NCI-H2107 treated with DMSO at 0.1 percent for 48 hours (cell line): ENCODE data around the gene TRPV6.

Experiments used
- DNase-seq: peaks from one replicate; lab custom pipeline; 2025; ENCODE audit not compliant: unreplicated experiment; lab: John Stamatoyannopoulos, UW

TRPV6 gene

DNA sequence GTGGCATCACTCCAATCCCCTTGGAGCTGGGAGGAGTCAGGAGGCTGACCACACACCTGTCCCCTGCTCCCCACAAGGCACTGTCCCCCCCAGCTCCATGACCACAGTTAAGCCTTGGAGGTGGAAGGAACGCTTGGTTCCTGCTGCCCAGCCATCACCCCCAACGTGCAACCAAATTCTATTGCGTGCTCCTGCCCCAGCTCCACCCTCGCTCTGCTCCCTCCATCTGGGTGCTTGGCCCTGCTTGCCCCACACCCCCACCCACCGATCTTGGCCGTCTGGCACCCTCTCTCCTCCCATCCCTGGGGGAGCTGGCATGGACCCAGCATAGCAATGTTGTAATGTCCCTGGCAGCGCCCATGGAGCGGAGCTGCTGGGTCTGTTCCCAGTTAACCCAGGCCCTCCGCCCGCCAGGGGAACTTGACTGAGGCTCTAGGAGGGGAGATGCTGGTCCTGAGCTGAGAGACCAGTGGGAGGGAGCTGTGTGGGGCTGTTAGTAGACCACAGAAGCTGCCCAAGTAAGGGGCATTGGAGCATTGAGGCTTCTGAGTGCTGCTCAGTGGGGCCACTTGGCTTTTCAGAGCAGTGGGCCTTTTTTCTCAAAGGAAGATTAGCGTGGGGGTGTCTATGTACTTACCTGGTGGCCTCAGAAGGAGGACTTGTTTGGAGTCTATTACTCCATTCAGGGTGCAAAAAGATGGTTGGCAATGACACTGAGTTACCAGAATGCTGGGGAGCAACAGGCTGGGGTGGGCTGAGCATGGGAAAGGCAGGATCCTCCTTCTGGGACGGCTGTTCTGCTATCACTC is 29.6 kb downstream of the TRPV6 start:
- no peak for DNase-seq

DNA sequence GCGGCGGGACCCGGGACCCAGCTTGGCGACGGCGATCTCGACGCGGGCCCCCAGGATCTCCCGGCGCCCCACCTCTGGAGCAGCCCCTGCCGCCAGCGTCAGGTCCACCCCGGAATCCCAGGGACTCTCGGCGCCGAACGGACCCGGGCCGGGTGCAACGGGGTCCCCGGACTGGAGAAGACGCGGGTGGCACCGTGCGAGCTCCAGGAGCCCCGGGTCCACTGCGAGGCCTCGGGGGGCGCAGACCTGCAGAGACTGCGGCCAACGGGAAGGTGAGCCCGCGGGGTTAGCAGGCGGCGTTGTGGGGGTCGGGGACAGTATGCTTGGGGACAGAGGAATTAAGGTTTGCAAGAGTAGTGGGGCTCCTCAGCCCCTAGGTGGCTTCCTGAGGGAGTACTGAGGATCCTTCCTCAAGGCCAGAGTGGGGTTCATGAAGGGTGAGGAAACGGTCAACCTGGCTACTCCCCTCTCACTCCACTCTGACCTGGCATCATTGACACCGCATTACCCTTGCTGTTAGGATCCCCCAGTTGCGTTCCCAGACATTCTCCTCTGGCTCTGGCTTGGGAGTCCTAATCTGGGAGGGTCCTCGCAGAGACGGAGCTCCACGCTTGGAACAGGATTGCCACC is 30.3 kb downstream of the TRPV6 start:
- DNase-seq: no peak

DNA sequence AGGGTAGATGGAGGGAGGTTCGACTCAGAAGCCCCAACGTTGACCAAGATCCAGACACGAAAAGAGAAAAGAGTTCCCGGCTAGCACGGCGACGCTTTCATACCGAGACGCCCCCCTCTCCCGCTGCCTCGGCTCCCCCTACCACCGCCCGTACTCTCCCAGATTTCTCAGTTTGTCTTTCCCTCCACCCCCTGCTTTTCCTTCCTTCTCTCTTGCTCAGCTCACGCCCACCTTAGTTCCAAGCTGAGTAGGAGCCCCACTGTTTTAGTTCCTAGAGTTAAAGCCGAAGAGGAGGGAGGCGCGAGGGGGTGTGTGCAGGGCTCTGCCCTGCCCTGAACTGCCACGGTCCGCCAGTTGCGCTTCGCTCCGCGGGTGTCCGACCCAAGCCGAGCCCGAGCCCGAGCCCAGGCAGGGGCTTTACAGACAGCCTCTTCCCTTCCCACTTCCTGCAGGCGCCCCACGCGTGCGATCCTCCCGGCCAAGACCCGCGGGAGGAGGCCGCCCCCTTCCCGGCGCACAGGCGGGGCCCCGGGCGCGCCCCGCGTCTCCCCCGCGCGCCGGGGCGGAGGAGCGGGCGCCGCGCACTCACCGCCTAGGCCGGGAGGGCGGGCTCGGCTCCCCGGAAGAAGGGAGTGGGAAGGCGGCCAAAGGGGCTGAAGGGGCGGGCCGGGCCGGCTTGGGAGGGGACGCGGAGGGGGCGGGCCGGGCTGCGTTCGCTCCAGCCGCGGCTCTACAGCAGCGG is 31.0 kb downstream of the TRPV6 start, which contains the start of gene EPHB6:
TSS of gene EPHB6 (plus strand) at position 705 of the 742 bp plus-strand sequence. CDS start 8,152 bp downstream, outside the sequence.
- DNase-seq: no peak

DNA sequence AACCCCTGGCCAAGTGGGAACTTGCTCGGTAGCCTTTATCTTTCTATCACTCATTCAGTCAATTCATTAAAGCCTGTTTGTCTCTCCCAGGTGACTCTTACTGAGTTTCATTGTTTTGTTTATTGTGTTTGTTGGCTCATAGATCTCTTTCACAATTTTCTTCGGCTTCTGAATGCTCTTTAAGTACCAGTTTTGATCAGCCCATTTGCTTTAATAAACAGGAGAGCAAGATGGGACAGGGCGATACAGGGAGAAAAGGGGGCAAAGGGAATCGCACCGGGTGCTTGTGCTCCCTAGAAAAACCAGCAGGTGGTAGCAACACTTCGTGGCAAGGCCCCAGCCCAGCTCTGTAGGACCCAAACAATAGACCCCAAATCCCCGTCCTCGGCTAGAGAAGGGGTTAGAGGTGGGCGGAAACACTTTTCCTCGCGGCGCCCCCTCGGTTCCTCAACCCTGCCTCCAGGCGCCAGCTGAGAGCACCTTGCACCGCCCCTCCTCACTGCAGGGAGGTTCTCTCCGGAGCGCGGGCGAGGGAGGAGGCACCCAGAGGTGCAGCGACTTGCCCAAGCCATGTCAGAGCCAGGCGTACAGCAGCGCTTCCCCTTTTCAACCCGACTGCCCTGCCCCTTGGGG is 31.7 kb downstream of the TRPV6 start:
- DNase-seq: no peak

DNA sequence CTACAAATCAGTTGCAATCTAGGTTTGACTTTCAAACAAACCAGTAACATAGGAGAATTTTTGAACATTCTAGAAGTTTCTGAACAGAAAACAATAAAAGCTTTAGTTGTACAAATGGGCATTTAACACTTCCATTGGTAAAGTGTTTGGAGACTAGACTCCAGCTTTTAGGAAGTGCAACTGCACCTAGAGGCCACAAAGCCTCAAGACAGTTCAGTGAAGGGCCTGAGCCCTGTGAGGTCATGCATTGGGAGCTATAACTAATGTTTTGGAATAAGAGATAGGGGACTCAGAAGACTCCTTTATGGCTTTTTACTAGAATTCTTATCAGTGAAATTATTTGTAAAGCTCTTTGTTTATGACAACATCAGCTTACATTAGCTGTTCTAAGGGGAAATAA is 33.6 kb downstream of the TRPV6 start:
- DNase-seq: no peak

DNA sequence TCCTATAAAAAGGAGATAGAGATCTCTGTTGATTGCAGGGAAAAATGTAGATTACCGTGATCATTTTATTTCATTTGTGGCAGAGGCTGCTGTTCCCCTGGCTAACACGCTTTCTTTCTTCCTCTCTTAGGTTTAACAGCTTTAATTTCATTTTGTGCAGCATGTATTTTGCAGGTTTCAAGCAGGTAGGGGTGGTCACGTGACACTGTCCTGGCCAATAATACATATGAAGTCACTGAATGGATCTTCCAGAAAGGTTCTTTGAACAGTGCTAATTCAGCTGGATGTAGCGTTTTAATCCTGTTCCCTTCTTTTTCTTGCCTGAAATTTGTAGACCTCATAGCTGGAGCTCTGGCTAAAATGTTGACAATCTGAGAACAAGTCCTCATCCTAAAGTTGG is 34.3 kb downstream of the TRPV6 start:
- no peak for DNase-seq

DNA sequence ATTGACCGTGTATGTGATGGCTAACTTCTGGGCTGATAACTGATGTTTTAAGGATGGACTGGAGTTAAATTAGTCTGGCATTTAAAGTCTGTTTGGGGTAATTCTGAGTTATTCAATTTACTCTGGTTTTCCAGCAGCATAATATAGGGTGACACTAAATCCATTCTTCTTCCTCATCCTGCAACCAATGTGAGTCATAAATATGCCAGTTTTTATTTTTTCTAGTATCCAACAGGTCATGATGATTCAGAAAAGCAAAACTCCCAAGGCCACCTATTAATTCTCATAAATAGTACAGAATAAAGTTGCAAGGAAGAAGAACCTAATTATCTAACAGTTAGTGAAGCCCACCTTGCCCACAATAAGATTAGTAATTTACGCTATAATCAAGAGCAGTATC is 38.2 kb downstream of the TRPV6 start:
- no peak for DNase-seq

DNA sequence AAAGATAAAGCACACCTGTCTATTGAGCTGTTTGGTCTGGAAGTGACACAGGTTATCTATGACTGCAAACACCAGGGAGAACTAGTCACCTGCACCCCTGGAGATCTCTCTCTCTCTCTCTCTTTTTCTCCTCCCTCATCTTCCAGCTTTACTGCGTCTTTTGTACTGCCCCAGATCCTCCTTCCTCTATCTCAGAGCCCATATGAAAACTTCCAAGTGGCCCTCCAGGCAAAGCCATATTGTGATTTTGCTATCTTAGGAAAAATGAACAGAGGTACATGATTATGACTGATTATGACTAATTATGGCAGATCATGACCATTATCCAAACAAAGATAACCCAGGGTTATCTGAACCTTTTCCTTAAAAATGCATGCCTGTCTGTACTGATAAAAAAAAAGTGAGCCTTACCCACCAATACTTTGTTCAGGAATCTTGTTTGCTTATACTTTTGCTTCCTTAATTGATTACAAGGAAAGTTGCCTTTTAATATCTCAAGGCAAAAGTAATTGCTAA is 43.2 kb downstream of the TRPV6 start:
- DNase-seq: no peak

DNA sequence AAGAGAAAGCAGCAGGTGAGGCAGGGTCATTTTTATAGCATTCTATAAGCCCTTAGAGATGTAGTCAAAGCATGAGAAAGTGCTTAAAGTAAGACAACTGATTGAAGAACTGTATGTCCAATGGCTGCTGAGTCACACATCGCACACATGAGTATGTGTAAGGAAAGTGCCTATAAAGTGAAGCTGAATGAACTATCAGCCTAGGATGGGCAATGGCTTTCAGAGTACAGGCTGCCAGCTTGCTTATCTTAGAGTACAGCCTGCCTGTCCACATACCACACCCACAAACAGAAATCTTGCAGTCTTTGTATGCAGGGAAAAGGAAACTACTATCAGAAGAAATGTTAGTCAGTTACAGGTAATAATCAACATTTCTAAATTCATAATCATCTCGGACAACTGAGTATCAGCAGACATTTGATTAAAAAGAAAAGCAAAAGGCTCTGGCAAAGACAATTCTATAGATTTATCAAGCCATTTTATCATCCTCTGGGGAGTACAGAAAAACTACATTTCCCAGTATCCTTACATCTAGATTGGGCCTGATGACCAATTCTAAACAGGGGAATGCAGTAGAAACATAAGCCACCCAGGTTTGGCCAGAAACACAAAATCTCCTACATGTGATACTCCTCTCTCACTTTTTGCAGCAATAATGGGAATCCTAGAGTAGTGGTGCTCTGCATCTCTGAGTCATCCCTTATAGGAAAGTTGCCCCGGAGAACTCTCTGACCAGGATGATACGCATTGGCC is 46.9 kb downstream of the TRPV6 start:
- DNase-seq: no peak

DNA sequence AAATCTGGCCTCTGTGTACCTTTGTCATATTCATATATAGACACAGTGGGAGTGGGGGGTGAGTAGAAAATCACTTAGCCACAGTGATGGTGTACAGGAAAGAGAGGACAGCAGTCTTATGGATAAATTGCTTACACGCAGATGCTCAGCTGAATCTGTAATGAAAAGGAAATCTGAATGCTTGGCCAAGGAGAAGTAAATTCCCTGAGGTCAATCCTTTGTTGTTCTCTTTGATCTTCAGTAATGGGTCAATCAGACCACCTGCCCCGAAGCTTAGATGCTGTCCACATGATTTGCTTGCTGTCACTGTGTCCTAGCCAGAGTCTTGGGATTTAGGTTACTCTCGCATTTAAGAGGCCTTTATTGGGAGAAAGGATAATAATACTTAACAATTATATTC is 49.1 kb downstream of the TRPV6 start:
- no peak for DNase-seq

DNA sequence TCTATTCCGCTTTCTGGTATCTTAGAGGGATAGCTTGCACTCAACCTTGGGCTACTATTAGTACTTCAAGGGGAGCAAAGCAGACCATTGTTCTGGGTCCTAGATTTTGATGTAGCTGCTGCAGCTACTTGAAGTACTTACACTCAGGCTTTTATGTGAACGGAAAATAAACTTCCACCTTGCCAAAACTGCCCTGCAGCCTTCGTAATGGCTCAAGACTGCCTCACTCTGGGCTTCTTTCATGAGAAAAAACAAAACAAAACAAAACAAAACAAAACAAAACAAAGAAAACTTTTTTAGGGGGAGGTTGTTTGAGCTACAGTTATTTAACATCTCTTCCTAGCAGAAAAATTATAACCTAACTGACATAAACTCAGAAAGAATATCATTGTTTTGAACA is 50.1 kb downstream of the TRPV6 start:
- DNase-seq: no peak

DNA sequence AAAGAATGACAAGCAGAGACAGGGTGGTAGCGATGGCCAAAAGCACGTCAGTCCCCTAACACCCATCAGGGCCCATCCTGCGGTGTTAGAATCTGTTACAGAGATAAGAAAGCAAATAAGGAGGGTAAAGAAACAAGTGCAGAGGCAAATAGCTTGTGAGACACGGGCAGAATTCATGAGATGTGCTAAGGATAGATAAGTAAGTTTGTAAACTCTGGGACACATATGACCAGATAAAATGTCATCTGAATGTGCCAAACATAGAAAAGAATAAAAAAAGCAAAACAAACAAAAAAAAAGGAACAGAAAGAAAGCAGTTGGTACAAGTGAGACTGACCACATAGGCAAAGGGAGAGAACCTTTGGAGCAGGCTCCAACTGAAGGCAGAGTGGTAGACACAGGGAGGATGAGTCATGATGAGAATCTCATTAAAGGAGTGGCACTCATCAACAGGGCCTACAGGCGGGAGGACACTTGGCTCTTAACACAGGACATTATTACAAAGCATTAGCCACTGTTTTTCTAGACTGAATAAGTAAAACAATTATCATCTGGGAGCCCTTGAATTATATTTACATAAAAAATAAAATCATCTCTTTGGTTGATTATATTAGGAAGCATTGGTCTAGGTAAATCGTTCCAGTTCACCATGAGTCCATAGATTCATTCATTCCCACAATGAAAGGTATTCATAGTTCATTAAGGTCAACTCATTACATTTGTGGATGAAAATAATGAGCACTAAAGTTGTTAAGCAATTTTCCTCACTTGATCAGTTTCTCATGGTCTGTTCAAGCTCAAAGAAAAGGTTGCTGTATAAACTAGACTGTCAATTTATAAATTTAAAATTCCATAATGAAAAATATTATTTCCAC is 52.1 kb downstream of the TRPV6 start:
- no peak for DNase-seq

DNA sequence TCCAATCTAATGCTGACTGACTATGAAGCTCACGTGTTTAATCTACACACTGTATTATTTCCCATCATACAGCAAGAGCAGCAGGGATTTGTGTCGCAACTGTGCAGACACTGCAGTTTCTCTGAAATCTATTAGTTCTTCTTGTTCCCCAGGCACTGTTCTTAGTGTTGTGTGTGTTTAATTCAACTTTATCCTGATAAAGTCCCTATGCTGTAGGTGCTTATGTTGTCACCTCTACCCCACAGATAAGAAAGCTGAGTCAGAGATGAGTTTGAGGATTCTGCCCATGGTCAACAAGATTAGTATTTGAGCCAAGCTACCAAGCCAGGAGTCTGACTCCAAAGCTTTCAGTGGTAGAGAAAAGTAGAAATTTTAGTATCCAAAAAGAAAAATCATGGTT is 53.1 kb downstream of the TRPV6 start:
- no peak for DNase-seq

DNA sequence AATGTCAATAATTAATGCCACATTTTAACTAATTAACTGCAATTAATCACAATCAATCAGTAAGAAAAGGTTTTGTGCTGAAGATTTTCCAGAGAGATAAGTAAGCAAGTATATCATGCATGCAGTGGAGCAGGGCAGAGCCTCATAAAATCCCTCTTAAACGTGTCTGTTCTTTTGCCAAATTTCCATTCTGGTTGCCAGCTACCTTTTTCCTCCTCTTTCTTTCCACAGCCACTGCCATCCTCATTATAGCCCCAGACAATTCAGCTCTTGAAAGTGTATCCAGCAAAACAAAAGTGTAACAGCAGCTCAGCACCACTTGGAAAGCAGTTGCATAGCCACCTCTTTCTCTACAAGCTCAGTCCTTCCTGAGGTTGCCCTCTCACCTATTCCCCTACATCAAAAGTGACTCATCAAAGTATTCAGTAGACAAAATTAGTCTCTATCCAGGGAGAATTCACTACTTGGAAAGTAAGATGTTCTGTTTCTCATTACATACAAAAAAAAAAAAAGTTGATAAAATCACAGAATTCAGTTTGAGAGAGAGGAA is 57.5 kb downstream of the TRPV6 start:
- DNase-seq: no peak

DNA sequence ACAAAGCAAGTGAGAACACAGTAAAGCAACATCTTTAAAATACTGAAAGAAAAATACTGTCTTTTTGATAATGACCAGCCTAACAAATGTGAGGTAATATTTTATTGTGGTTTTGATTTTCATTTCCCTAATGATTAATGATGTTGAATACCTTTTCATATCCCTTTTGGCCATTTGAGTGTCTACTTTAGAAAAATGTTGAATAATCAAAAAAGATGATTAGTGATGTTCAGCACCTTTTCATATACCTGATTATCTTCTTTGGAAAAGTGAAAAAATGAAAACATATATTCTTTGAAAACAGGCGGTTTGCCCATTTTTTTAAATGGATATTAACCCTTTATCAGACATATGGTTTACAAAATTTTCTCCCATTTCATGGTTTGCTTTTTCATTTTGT is 62.8 kb downstream of the TRPV6 start:
- DNase-seq: no peak
